SU-DHL-6 (cell line): ENCODE data around the gene FGF22.

Source experiments
- EZH2phosphoT487 ChIP-seq: fragments of 200-600 bp; sonication (generic), shearing (Covaris generic); conservative IDR thresholded peaks from 2 replicates; pipeline ENCODE4 v1.6.1; 2018; ENCODE audit warnings: mild to moderate bottlenecking, antibody characterized with exemption, low read length, moderate library complexity, mixed read lengths
- TF ChIP-seq, protein P1 (sequence below): fragments of 200-600 bp; sonication (generic); IDR thresholded peaks from one replicate; pipeline ENCODE4 v1.5.1; 2017; ENCODE audit warnings: antibody characterized with exemption, mild to moderate bottlenecking, low read length, moderate library complexity; ENCODE audit not compliant: insufficient read depth, poor library complexity, severe bottlenecking

GRCh38 chr19:613732-614567 is 25.7 kb upstream of the FGF22 start:
- TF ChIP-seq, protein P1, sequence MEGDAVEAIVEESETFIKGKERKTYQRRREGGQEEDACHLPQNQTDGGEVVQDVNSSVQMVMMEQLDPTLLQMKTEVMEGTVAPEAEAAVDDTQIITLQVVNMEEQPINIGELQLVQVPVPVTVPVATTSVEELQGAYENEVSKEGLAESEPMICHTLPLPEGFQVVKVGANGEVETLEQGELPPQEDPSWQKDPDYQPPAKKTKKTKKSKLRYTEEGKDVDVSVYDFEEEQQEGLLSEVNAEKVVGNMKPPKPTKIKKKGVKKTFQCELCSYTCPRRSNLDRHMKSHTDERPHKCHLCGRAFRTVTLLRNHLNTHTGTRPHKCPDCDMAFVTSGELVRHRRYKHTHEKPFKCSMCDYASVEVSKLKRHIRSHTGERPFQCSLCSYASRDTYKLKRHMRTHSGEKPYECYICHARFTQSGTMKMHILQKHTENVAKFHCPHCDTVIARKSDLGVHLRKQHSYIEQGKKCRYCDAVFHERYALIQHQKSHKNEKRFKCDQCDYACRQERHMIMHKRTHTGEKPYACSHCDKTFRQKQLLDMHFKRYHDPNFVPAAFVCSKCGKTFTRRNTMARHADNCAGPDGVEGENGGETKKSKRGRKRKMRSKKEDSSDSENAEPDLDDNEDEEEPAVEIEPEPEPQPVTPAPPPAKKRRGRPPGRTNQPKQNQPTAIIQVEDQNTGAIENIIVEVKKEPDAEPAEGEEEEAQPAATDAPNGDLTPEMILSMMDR, result no peak
- TF ChIP-seq EZH2phosphoT487, result no peak
